ENCODE measurements around the gene NUDCD3. TPM values are rescaled to one million over a fixed set of nuclear protein-coding genes. Genes with fewer than 3 reads are reported as not detected.

Gene NUDCD3
- total RNA-seq, 1 experiment from 2014 or later, result 94.6 TPM

GRCh38 chr7:44380189-44380830, 110.1 kb downstream of the NUDCD3 start:
- no peak overlapping the region for H3K27ac ChIP-seq (ENCODE audit: low read depth, low read length)
- intact Hi-C loops (cut with micrococcal nuclease), result no loop called here
- H2AFZ ChIP-seq (ENCODE audit: low read depth, low read length, poor library complexity, severe bottlenecking), result no peak overlapping the region
- ChIA-PET POLR2A (no interaction called here), RAD21 (ENCODE audit: low non-redundant PET in 1 of 2, low total read pairs in 2 of 2, uncharacterized antibody in 2 of 2, unreplicated experiment in 2 of 2) (no interaction called here), CTCF (no interaction called here)
- H3K27me3 ChIP-seq (ENCODE audit: insufficient read depth, low read length), result peaks cover 4% of the 10 kb centered on the region; the same call in 1 of the 2 replicates
- no peak for ATAC-seq
- H3K36me3 ChIP-seq (ENCODE audit: control insufficient read depth in 1 of 2, insufficient read depth in 2 of 2, low read length in 2 of 2), result peaks cover 4 to 5% of the 10 kb centered on the region in 2 experiments; a peak in 1 of 4 replicates
- no peak overlapping the region for H3K4me2 ChIP-seq (ENCODE audit: low read length)
- peaks cover 0 to 14% of the 10 kb centered on the region in 2 experiments; a peak in 1 of 4 replicates for H3K4me1 ChIP-seq (ENCODE audit: control insufficient read depth in 1 of 2, insufficient read depth in 2 of 2, low read length in 2 of 2)
- H4K20me1 ChIP-seq (ENCODE audit: insufficient read depth), result no peaks in the 10 kb centered on the region
- H3K9me2 ChIP-seq (ENCODE audit: insufficient read depth), result no peaks in the 10 kb centered on the region
- no peak for DNase-seq (ENCODE audit: low read depth, low spot score)
- no peaks in the 10 kb centered on the region for H3K79me2 ChIP-seq (ENCODE audit: insufficient read depth, low read length)
- H3K4me3 ChIP-seq (replicated peaks in 1 of 2; ENCODE audit: low read depth in 1 of 2, low read length in 2 of 2), result no peak overlapping the region
- TF ChIP-seq ELF1 (IDR thresholded peaks at IDR 0.05; ENCODE audit: borderline replicate concordance, low read depth) (no peak), ZFX (IDR thresholded peaks at IDR 0.05) (no peak), SP1 (IDR thresholded peaks at IDR 0.05; ENCODE audit: low read depth) (no peak), ZBTB33 (IDR thresholded peaks at IDR 0.05; ENCODE audit: extremely low read depth, insufficient replicate concordance, low read length) (no peak), ATF3 (IDR thresholded peaks at IDR 0.05) (no peak), SIN3A (IDR thresholded peaks at IDR 0.05; ENCODE audit: low read depth) (no peak), CEBPB (IDR thresholded peaks at IDR 0.05; ENCODE audit: low read depth) (no peak), SRF (IDR thresholded peaks at IDR 0.05; ENCODE audit: low read depth) (no peak), EZH2 (IDR thresholded peaks at IDR 0.05) (no peak), ZNF274 (IDR thresholded peaks at IDR 0.05; ENCODE audit: low read depth, low read length) (no peak), CBX3 (IDR thresholded peaks at IDR 0.05; ENCODE audit: low read depth) (no peak), EGR1 (IDR thresholded peaks at IDR 0.05; ENCODE audit: low read depth) (no peak), POLR2AphosphoS5 (IDR thresholded peaks at IDR 0.05; ENCODE audit: low read depth, low read length) (no peak), EZH2phosphoT487 (IDR thresholded peaks at IDR 0.05; ENCODE audit: borderline replicate concordance) (no peak), RAD21 (IDR thresholded peaks at IDR 0.05; ENCODE audit: low read depth) (no peak), REST (IDR thresholded peaks at IDR 0.05; ENCODE audit: low read depth) (no peak), FOSL1 (IDR thresholded peaks at IDR 0.05; ENCODE audit: low read depth) (no peak)
- no TSS peak for BruUV-seq (replicated peaks)
- no peaks in the 10 kb centered on the region for H3K9me3 ChIP-seq (ENCODE audit: control insufficient read depth in 1 of 2, insufficient read depth in 1 of 2, low read depth in 1 of 2, low read length in 2 of 2)
- H3K9ac ChIP-seq (ENCODE audit: low read length), result no peak overlapping the region
